ENCODE measurements around the gene CNKSR3.

The CNKSR3 gene

DNA sequence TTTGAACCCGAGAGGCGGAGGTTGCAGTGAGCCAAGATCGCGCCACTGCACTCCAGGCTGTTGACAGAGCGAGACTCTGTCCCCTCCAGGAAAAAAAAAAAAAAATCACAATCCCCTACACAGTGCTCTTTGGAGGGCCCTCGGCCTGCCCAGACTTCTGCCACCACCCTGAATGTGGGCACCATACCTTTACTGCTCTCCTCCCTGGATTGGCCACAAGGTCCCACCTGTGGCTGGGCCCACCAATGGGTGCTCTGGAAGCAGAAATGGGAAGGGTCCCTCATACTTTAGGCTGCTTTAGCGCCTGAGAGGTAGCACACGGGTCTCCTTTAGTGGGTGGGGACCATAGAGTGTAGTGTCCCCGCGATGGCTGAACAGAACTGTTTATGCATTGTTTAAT, 103.6 kb downstream of the CNKSR3 start:
- H3K4me1 ChIP-seq (ENCODE audit: control insufficient read depth, insufficient read depth, low read length, poor library complexity, severe bottlenecking), result no peaks in the 10 kb centered on the region
- H3K36me3 ChIP-seq (ENCODE audit: control insufficient read depth, insufficient read depth, low read length), result no peaks in the 10 kb centered on the region
- no peaks in the 10 kb centered on the region for H3K27me3 ChIP-seq (replicated peaks; ENCODE audit: control insufficient read depth, insufficient read depth, low read length, poor library complexity, severe bottlenecking)
- H3K4me3 ChIP-seq (ENCODE audit: insufficient read depth, low read depth, low read length, poor library complexity, severe bottlenecking), result no peak overlapping the region
- DNase-seq, result no peak
- no peaks in the 10 kb centered on the region for H3K9me3 ChIP-seq (ENCODE audit: control insufficient read depth, low read length)
- no peak overlapping the region for H3K27ac ChIP-seq (ENCODE audit: insufficient read depth, low read length, poor library complexity, severe bottlenecking)

- Histone ChIP-seq H3K9me3 (ENCODE audit: control insufficient read depth, low read length) (no peaks in the 10 kb centered on the region), H3K4me1 (ENCODE audit: control insufficient read depth, insufficient read depth, low read length, poor library complexity, severe bottlenecking) (no peaks in the 10 kb centered on the region), H3K27me3 (replicated peaks; ENCODE audit: control insufficient read depth, insufficient read depth, low read length, poor library complexity, severe bottlenecking) (no peaks in the 10 kb centered on the region), H3K27ac (ENCODE audit: insufficient read depth, low read length, poor library complexity, severe bottlenecking) (no peak overlapping the region), H3K4me3 (ENCODE audit: insufficient read depth, low read depth, low read length, poor library complexity, severe bottlenecking) (no peak overlapping the region), H3K36me3 (ENCODE audit: control insufficient read depth, insufficient read depth, low read length) (no peaks in the 10 kb centered on the region)
- no peak for DNase-seq
These were observed 104.2 kb downstream of the CNKSR3 start for GRCh38 chr6:154406301-154406700.

DNA sequence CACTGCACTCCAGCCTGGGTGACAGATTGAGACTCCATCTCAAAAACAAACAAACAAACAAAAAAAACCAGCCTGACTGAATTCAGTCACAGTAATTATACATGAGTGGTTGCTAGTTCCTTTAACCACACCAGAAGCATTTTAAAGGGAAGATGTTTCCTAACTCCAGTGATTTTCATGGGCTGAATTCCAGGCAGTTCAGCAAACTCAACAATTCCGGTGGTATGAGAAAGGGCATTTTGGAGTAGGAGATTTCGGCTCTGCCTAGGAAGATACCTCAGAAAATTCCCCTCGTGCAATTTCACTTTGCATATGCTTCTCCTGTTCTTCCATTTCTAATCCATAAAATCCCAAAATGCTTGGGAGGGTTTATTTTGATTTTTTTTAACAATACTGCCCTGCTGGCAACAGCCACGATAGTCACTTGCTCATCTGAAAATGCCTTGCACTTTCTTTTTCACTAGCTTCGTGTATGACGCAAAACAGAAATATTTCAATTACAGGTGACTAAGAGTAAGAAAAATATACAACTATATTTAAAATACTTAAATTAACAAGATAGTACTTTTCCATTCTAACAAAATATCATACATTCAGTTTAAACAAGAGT, 105.6 kb downstream of the CNKSR3 start:
- H3K36me3 ChIP-seq (ENCODE audit: control insufficient read depth, insufficient read depth, low read length), result no peaks in the 10 kb centered on the region
- H3K27ac ChIP-seq (ENCODE audit: insufficient read depth, low read length, poor library complexity, severe bottlenecking), result no peak overlapping the region
- H3K27me3 ChIP-seq (replicated peaks; ENCODE audit: control insufficient read depth, insufficient read depth, low read length, poor library complexity, severe bottlenecking), result no peaks in the 10 kb centered on the region
- H3K4me3 ChIP-seq (ENCODE audit: insufficient read depth, low read depth, low read length, poor library complexity, severe bottlenecking), result no peak overlapping the region
- no peaks in the 10 kb centered on the region for H3K9me3 ChIP-seq (ENCODE audit: control insufficient read depth, low read length)
- DNase-seq, result no peak
- no peaks in the 10 kb centered on the region for H3K4me1 ChIP-seq (ENCODE audit: control insufficient read depth, insufficient read depth, low read length, poor library complexity, severe bottlenecking)

- DNase-seq, result no peak
- Histone ChIP-seq H3K27ac (ENCODE audit: insufficient read depth, low read length, poor library complexity, severe bottlenecking) (no peak overlapping the region), H3K27me3 (replicated peaks; ENCODE audit: control insufficient read depth, insufficient read depth, low read length, poor library complexity, severe bottlenecking) (no peaks in the 10 kb centered on the region)
These were observed 106.7 kb downstream of the CNKSR3 start for GRCh38 chr6:154403788-154404187.

GRCh38 chr6:154402081-154402780, 108.3 kb downstream of the CNKSR3 start:
- no peaks in the 10 kb centered on the region for H3K27me3 ChIP-seq (replicated peaks; ENCODE audit: control insufficient read depth, insufficient read depth, low read length, poor library complexity, severe bottlenecking)
- no peak overlapping the region for H3K4me3 ChIP-seq (ENCODE audit: insufficient read depth, low read depth, low read length, poor library complexity, severe bottlenecking)
- no peak overlapping the region for H3K27ac ChIP-seq (ENCODE audit: insufficient read depth, low read length, poor library complexity, severe bottlenecking)
- no peaks in the 10 kb centered on the region for H3K9me3 ChIP-seq (ENCODE audit: control insufficient read depth, low read length)
- no peaks in the 10 kb centered on the region for H3K4me1 ChIP-seq (ENCODE audit: control insufficient read depth, insufficient read depth, low read length, poor library complexity, severe bottlenecking)
- no peaks in the 10 kb centered on the region for H3K36me3 ChIP-seq (ENCODE audit: control insufficient read depth, insufficient read depth, low read length)
- DNase-seq, result no peak

More at GRCh38 chr6:154403788-154404187, 106.7 kb downstream of the CNKSR3 start:
- no peaks in the 10 kb centered on the region for H3K4me1 ChIP-seq (ENCODE audit: control insufficient read depth, insufficient read depth, low read length, poor library complexity, severe bottlenecking)
- H3K36me3 ChIP-seq (ENCODE audit: control insufficient read depth, insufficient read depth, low read length), result no peaks in the 10 kb centered on the region
- no peaks in the 10 kb centered on the region for H3K9me3 ChIP-seq (ENCODE audit: control insufficient read depth, low read length)
- no peak overlapping the region for H3K4me3 ChIP-seq (ENCODE audit: insufficient read depth, low read depth, low read length, poor library complexity, severe bottlenecking)

DNA sequence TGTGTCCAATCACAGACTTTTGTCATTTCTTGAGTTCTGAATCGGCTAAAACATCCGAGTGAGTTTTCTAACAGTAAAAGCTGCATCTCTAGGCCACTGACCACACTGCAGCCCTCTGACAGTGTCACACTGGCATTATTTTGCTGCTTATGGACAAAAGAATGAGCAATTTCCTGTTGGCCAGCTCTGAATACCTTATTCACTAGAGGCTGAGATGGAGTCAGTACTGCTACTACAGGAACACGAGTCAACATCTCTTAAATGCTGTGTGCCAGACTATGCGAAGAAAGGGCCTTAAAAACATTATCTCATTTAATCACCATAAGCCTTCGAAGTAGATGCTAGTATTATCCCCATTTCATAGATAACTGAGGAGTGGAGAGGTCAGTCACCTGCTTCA, 111.4 kb downstream of the CNKSR3 start:
- H3K36me3 ChIP-seq (ENCODE audit: control insufficient read depth, insufficient read depth, low read length), result no peaks in the 10 kb centered on the region
- no peak for DNase-seq
- no peak overlapping the region for H3K4me3 ChIP-seq (ENCODE audit: insufficient read depth, low read depth, low read length, poor library complexity, severe bottlenecking)
- H3K27me3 ChIP-seq (replicated peaks; ENCODE audit: control insufficient read depth, insufficient read depth, low read length, poor library complexity, severe bottlenecking), result no peaks in the 10 kb centered on the region
- no peaks in the 10 kb centered on the region for H3K4me1 ChIP-seq (ENCODE audit: control insufficient read depth, insufficient read depth, low read length, poor library complexity, severe bottlenecking)
- no peak overlapping the region for H3K27ac ChIP-seq (ENCODE audit: insufficient read depth, low read length, poor library complexity, severe bottlenecking)
- H3K9me3 ChIP-seq (ENCODE audit: control insufficient read depth, low read length), result no peaks in the 10 kb centered on the region

GRCh38 chr6:154397491-154398195, 112.8 kb downstream of the CNKSR3 start:
- no peak for DNase-seq
- H3K27ac ChIP-seq (ENCODE audit: insufficient read depth, low read length, poor library complexity, severe bottlenecking), result no peak overlapping the region
- no peaks in the 10 kb centered on the region for H3K36me3 ChIP-seq (ENCODE audit: control insufficient read depth, insufficient read depth, low read length)
- H3K4me1 ChIP-seq (ENCODE audit: control insufficient read depth, insufficient read depth, low read length, poor library complexity, severe bottlenecking), result no peaks in the 10 kb centered on the region
- H3K4me3 ChIP-seq (ENCODE audit: insufficient read depth, low read depth, low read length, poor library complexity, severe bottlenecking), result no peak overlapping the region
- no peaks in the 10 kb centered on the region for H3K27me3 ChIP-seq (replicated peaks; ENCODE audit: control insufficient read depth, insufficient read depth, low read length, poor library complexity, severe bottlenecking)
- no peaks in the 10 kb centered on the region for H3K9me3 ChIP-seq (ENCODE audit: control insufficient read depth, low read length)

DNA sequence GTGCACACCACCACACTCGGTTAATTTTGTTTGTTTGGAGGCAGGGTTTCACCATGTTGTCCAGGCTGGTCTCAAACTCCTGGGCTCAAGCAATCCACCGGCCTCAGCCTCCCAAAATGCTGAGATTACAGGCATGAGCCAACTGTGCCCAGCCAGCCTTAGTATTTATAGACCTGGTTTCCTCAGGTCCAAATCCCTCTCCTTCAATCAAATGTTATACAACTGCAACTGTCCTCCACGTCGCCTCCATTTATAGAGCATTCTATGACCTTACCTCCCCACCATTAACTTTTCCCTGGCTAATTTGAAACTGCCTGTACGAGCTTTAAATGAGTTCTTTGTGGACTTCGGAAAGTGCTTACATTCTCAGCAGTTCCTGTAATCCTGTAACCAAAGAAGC, 114.6 kb downstream of the CNKSR3 start:
- Histone ChIP-seq H3K27me3 (replicated peaks; ENCODE audit: control insufficient read depth, insufficient read depth, low read length, poor library complexity, severe bottlenecking) (no peaks in the 10 kb centered on the region), H3K36me3 (ENCODE audit: control insufficient read depth, insufficient read depth, low read length) (no peaks in the 10 kb centered on the region), H3K9me3 (ENCODE audit: control insufficient read depth, low read length) (no peaks in the 10 kb centered on the region), H3K27ac (ENCODE audit: insufficient read depth, low read length, poor library complexity, severe bottlenecking) (no peak overlapping the region), H3K4me3 (ENCODE audit: insufficient read depth, low read depth, low read length, poor library complexity, severe bottlenecking) (no peak overlapping the region), H3K4me1 (ENCODE audit: control insufficient read depth, insufficient read depth, low read length, poor library complexity, severe bottlenecking) (no peaks in the 10 kb centered on the region)
- DNase-seq, result no peak

DNA sequence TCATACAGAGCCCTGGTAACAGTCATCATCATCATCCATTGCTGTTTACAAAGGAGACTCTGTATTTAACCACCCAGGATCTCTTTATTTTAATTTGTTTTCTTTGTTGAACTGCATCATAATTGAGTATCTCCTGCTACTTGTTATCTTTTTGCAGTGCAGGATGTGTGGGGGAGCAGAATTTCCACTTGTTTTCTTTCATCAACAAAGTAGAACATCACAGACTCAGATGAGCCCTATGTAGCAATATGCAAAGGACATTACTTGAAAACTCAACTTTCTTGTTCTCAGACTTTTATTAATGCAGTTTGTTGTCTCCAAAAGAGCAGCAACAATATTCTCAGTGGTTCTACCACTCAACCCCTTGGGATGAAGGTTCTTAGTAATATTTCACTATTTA, 115.2 kb downstream of the CNKSR3 start:
- H3K4me3 ChIP-seq (ENCODE audit: insufficient read depth, low read depth, low read length, poor library complexity, severe bottlenecking), result no peak overlapping the region
- no peaks in the 10 kb centered on the region for H3K4me1 ChIP-seq (ENCODE audit: control insufficient read depth, insufficient read depth, low read length, poor library complexity, severe bottlenecking)
- no peak for DNase-seq
- no peaks in the 10 kb centered on the region for H3K27me3 ChIP-seq (replicated peaks; ENCODE audit: control insufficient read depth, insufficient read depth, low read length, poor library complexity, severe bottlenecking)
- no peaks in the 10 kb centered on the region for H3K9me3 ChIP-seq (ENCODE audit: control insufficient read depth, low read length)
- no peak overlapping the region for H3K27ac ChIP-seq (ENCODE audit: insufficient read depth, low read length, poor library complexity, severe bottlenecking)
- H3K36me3 ChIP-seq (ENCODE audit: control insufficient read depth, insufficient read depth, low read length), result no peaks in the 10 kb centered on the region

- no peaks in the 10 kb centered on the region for H3K4me1 ChIP-seq (ENCODE audit: control insufficient read depth, insufficient read depth, low read length, poor library complexity, severe bottlenecking)
- no peaks in the 10 kb centered on the region for H3K36me3 ChIP-seq (ENCODE audit: control insufficient read depth, insufficient read depth, low read length)
- H3K27me3 ChIP-seq (replicated peaks; ENCODE audit: control insufficient read depth, insufficient read depth, low read length, poor library complexity, severe bottlenecking), result no peaks in the 10 kb centered on the region
- no peak overlapping the region for H3K27ac ChIP-seq (ENCODE audit: insufficient read depth, low read length, poor library complexity, severe bottlenecking)
- DNase-seq, result no peak
- no peaks in the 10 kb centered on the region for H3K9me3 ChIP-seq (ENCODE audit: control insufficient read depth, low read length)
- H3K4me3 ChIP-seq (ENCODE audit: insufficient read depth, low read depth, low read length, poor library complexity, severe bottlenecking), result no peak overlapping the region
These were observed 115.9 kb downstream of the CNKSR3 start for GRCh38 chr6:154394571-154394970.
